HEK293 (cell line): Measurements from ENCODE around the gene ANP32B.

Experiments
- FEZF1 ChIP-seq: fragments of 450-650 bp; formaldehyde crosslinking; IDR thresholded peaks from 2 replicates; pipeline ENCODE4 v1.5.1; 2016; ENCODE audit warnings: missing biosample characterization, missing genetic modification characterization
- HIC1 ChIP-seq: fragments of 450-650 bp; formaldehyde crosslinking; IDR thresholded peaks from 2 replicates; pipeline ENCODE4 v1.5.1; 2016; ENCODE audit warnings: missing biosample characterization, missing genetic modification characterization
- KLF16 ChIP-seq: fragments of 450-650 bp; formaldehyde crosslinking; IDR thresholded peaks from 2 replicates; pipeline ENCODE4 v1.5.1; 2017; ENCODE audit warnings: missing biosample characterization, missing genetic modification characterization
- MYNN ChIP-seq: fragments of 450-650 bp; formaldehyde crosslinking; IDR thresholded peaks from 2 replicates; pipeline ENCODE4 v1.5.1; 2016; ENCODE audit warnings: missing biosample characterization, missing genetic modification characterization, borderline replicate concordance
- ZBTB8A ChIP-seq: fragments of 450-650 bp; formaldehyde crosslinking; IDR thresholded peaks from 2 replicates; pipeline ENCODE4 v1.5.1; 2016; ENCODE audit warnings: missing biosample characterization, missing genetic modification characterization
- ZNF785 ChIP-seq: fragments of 450-650 bp; formaldehyde crosslinking; IDR thresholded peaks from 2 replicates; pipeline ENCODE4 v1.5.1; 2016; ENCODE audit warnings: missing biosample characterization, missing genetic modification characterization
- ZNF830 ChIP-seq: fragments of 450-650 bp; IDR thresholded peaks from 2 replicates; pipeline ENCODE4 v1.5.0; 2018; ENCODE audit warnings: missing biosample characterization, missing genetic modification characterization, low read depth, mild to moderate bottlenecking, moderate library complexity
- ZSCAN5A ChIP-seq: fragments of 450-650 bp; formaldehyde crosslinking; IDR thresholded peaks from 2 replicates; pipeline ENCODE4 v1.5.1; 2016; ENCODE audit warnings: missing biosample characterization, missing genetic modification characterization
- TF ChIP-seq, protein P1 (sequence below): fragments of 450-650 bp; formaldehyde crosslinking; IDR thresholded peaks from 2 replicates; pipeline ENCODE4 v1.5.1; 2016; ENCODE audit warnings: missing biosample characterization, missing genetic modification characterization

DNA sequence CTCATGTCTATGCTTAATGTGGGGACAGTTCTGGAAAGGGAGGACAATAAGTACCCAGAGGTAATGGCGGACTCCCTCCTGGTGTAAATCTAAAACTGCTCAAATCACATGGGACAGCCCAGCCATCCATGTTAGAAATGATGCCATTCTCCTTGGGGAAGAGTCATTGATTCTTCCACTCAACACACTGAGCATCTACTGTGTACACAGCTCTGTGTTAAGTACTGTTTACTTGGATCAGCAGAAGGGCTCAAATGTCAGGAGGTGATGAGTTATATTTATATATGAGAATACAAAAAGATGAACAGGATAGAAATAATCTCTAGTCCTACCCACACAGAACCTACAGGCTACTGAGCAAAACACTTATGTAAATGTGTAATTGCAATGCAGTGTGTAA lies 41.6 kb downstream of the ANP32B start:
- TF ChIP-seq ZNF830 (tag by site-specific recombination): no peak
- TF ChIP-seq, protein P1, sequence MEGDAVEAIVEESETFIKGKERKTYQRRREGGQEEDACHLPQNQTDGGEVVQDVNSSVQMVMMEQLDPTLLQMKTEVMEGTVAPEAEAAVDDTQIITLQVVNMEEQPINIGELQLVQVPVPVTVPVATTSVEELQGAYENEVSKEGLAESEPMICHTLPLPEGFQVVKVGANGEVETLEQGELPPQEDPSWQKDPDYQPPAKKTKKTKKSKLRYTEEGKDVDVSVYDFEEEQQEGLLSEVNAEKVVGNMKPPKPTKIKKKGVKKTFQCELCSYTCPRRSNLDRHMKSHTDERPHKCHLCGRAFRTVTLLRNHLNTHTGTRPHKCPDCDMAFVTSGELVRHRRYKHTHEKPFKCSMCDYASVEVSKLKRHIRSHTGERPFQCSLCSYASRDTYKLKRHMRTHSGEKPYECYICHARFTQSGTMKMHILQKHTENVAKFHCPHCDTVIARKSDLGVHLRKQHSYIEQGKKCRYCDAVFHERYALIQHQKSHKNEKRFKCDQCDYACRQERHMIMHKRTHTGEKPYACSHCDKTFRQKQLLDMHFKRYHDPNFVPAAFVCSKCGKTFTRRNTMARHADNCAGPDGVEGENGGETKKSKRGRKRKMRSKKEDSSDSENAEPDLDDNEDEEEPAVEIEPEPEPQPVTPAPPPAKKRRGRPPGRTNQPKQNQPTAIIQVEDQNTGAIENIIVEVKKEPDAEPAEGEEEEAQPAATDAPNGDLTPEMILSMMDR (tag by site-specific recombination): no peak
- no peak for TF ChIP-seq MYNN (tag by site-specific recombination)
- TF ChIP-seq FEZF1 (tag by site-specific recombination): no peak
- TF ChIP-seq ZBTB8A (tag by site-specific recombination): no peak
- TF ChIP-seq ZNF785 (tag by site-specific recombination): no peak
- no peak for TF ChIP-seq KLF16 (tag by site-specific recombination)
- TF ChIP-seq HIC1 (tag by site-specific recombination): no peak
- TF ChIP-seq ZSCAN5A: no peak
